H1 (cell line): ENCODE data around the gene SNED1. TPM values are rescaled to one million over a fixed set of nuclear protein-coding genes. Genes with fewer than 3 reads are reported as not detected.

Experiments used
- CTCF ChIA-PET: fragments of 300-600 bp; sonication (Branson Sonifier 250); formaldehyde crosslinking; loops from one replicate; lab custom pipeline; 2021; ENCODE audit not compliant: partially characterized antibody; lab: Charles Lee
- POLR2A ChIA-PET: fragments of 300-600 bp; sonication (Branson Sonifier 250); formaldehyde crosslinking; loops from one replicate; lab custom pipeline; 2021; ENCODE audit warnings: inconsistent platforms; ENCODE audit not compliant: partially characterized antibody; lab: Charles Lee
- DNase-seq, 2 experiments: peaks; one replicate each; pipeline versions ENCODE4 v3.0.0 to v3.0.0-alpha.2; 2010 to 2022; ENCODE audit warnings: low spot score in 2 of 2, low read depth in 1 of 2, mixed read lengths in 1 of 2
- FAIRE-seq: peaks from 2 replicates; lab custom pipeline; 2011; peaks lifted over from hg19 to GRCh38; lab: Jason Lieb, UNC
- H2AFZ ChIP-seq: 2 replicates; pipeline ENCODE4 v1.8.1; 2012; ENCODE audit warnings: low read length, inconsistent platforms
- H2AK5ac ChIP-seq: 2 replicates; pipeline ENCODE4 v1.6.1; 2013; ENCODE audit warnings: low read depth, low read length
- H2BK120ac ChIP-seq: replicated peaks from 2 replicates; pipeline ENCODE3; 2013; ENCODE audit warnings: low read depth, low read length, inconsistent platforms
- H2BK12ac ChIP-seq: 2 replicates; pipeline ENCODE4 v1.6.1; 2013; ENCODE audit warnings: low read depth, low read length
- H2BK15ac ChIP-seq: 2 replicates; pipeline ENCODE4 v1.6.1; 2013; ENCODE audit warnings: low read length
- H2BK20ac ChIP-seq: 2 replicates; pipeline ENCODE4 v1.6.1; 2013; ENCODE audit warnings: low read length
- H2BK5ac ChIP-seq: 2 replicates; pipeline ENCODE4 v1.6.1; 2013; ENCODE audit warnings: low read depth, low read length
- H3K14ac ChIP-seq: 2 replicates; pipeline ENCODE4 v1.6.1; 2013; ENCODE audit warnings: inconsistent platforms; ENCODE audit not compliant: insufficient read length
- H3K18ac ChIP-seq: 2 replicates; pipeline ENCODE4 v1.6.1; 2013; ENCODE audit warnings: low read length; ENCODE audit errors: extremely low read depth
- H3K23ac ChIP-seq: 2 replicates; pipeline ENCODE4 v1.6.1; 2013; ENCODE audit warnings: inconsistent platforms; ENCODE audit not compliant: insufficient read length
- H3K23me2 ChIP-seq: 2 replicates; pipeline ENCODE4 v1.6.1; 2013; ENCODE audit warnings: low read depth, low read length
- H3K27ac ChIP-seq: 2 replicates; pipeline ENCODE4 v1.6.1; 2011; ENCODE audit warnings: low read depth, low read length, inconsistent platforms
- H3K27me3 ChIP-seq, 4 experiments: replicated peaks in 1 of 4; 1 replicate in 1 of 4; 2 replicates in 3 of 4; pipeline versions ENCODE4 v1.6.1 to v1.8.1; 2011 to 2013; ENCODE audit warnings: low read length in 3 of 4, mild to moderate bottlenecking in 3 of 4, inconsistent platforms in 2 of 4, mixed read lengths in 2 of 4, moderate library complexity in 1 of 4; ENCODE audit not compliant: control insufficient read depth in 3 of 4, insufficient read depth in 3 of 4; ENCODE audit errors: extremely low read depth in 1 of 4
- H3K36me3 ChIP-seq, 4 experiments: 2 replicates each; pipeline versions ENCODE4 v1.6.1 to v1.8.1; 2011 to 2013; ENCODE audit warnings: mild to moderate bottlenecking in 4 of 4, low read length in 3 of 4, moderate library complexity in 2 of 4, control low read depth in 1 of 4, inconsistent platforms in 1 of 4; ENCODE audit not compliant: insufficient read depth in 4 of 4, control insufficient read depth in 2 of 4
- H3K4ac ChIP-seq: replicated peaks from 2 replicates; pipeline ENCODE3; 2013; ENCODE audit warnings: low read length, low read depth, mixed read lengths, inconsistent platforms; ENCODE audit not compliant: insufficient read length
- H3K4me1 ChIP-seq, 4 experiments: replicated peaks in 1 of 4; 1 replicate in 1 of 4; 2 replicates in 3 of 4; pipeline versions ENCODE4 v1.6.1 to v1.8.1; 2011 to 2013; ENCODE audit warnings: low read length in 3 of 4, inconsistent platforms in 2 of 4, mixed read lengths in 1 of 4; ENCODE audit not compliant: insufficient read depth in 4 of 4, control insufficient read depth in 3 of 4
- H3K4me2 ChIP-seq, 2 experiments: 2 replicates each; pipeline versions ENCODE4 v1.6.1 to v1.8.1; 2011 to 2013; ENCODE audit warnings: low read depth in 2 of 2, low read length in 2 of 2, control low read depth in 1 of 2, inconsistent platforms in 1 of 2, mild to moderate bottlenecking in 1 of 2; ENCODE audit not compliant: insufficient read depth in 1 of 2
- H3K4me3 ChIP-seq, 4 experiments: fragments of 200-600, 300-600 bp in 1 of 4; sonication (generic), shearing (Covaris generic), sonication (Bioruptor Twin) in 1 of 4; 2 replicates each; pipeline versions ENCODE4 v1.5.1 to v1.8.1; 2011 to 2016; ENCODE audit warnings: low read length in 4 of 4, low read depth in 3 of 4, control low read depth in 2 of 4, inconsistent platforms in 2 of 4, mild to moderate bottlenecking in 2 of 4, mixed read lengths in 1 of 4, moderate library complexity in 1 of 4; ENCODE audit not compliant: insufficient read depth in 2 of 4; ENCODE audit errors: extremely low read depth in 1 of 4
- H3K56ac ChIP-seq: replicated peaks from 2 replicates; pipeline ENCODE3; 2013; ENCODE audit warnings: low read depth, mild to moderate bottlenecking, mixed read lengths, low read length, inconsistent platforms; ENCODE audit not compliant: insufficient read length
- H3K79me1 ChIP-seq: 2 replicates; pipeline ENCODE4 v1.6.1; 2013; ENCODE audit warnings: low read depth, low read length, control low read depth
- H3K79me2 ChIP-seq, 2 experiments: 2 replicates each; pipeline versions ENCODE4 v1.6.1 to v1.8.1; 2012 to 2013; ENCODE audit warnings: low read length in 2 of 2, mild to moderate bottlenecking in 2 of 2, inconsistent platforms in 1 of 2; ENCODE audit not compliant: insufficient read depth in 2 of 2, control insufficient read depth in 1 of 2
- H3K9ac ChIP-seq, 4 experiments: replicated peaks in 1 of 4; 1 replicate in 1 of 4; 2 replicates in 3 of 4; pipeline versions ENCODE4 v1.6.1 to v1.8.1; 2011 to 2013; ENCODE audit warnings: low read depth in 3 of 4, low read length in 3 of 4, control low read depth in 2 of 4, mild to moderate bottlenecking in 2 of 4, moderate library complexity in 2 of 4, inconsistent platforms in 1 of 4; ENCODE audit errors: extremely low read depth in 1 of 4
- H3K9me3 ChIP-seq, 2 experiments: 2 replicates each; pipeline versions ENCODE4 v1.6.1 to v1.8.1; 2012 to 2013; ENCODE audit warnings: mild to moderate bottlenecking in 2 of 2, moderate library complexity in 2 of 2, control low read depth in 1 of 2, inconsistent platforms in 1 of 2, low read depth in 1 of 2, low read length in 1 of 2, mixed read lengths in 1 of 2; ENCODE audit not compliant: insufficient read depth in 2 of 2
- H4K20me1 ChIP-seq, 2 experiments: replicated peaks in 1 of 2; 2 replicates each; pipeline versions ENCODE3 to v1.8.1; 2011 to 2013; ENCODE audit warnings: inconsistent platforms in 2 of 2, low read length in 2 of 2, mild to moderate bottlenecking in 1 of 2; ENCODE audit not compliant: insufficient read depth in 2 of 2, control insufficient read depth in 1 of 2
- H4K5ac ChIP-seq: 2 replicates; pipeline ENCODE4 v1.6.1; 2013; ENCODE audit warnings: low read length, low read depth, mixed read lengths, inconsistent platforms; ENCODE audit not compliant: insufficient read length
- H4K8ac ChIP-seq: 2 replicates; pipeline ENCODE4 v1.8.0; 2013; ENCODE audit warnings: mild to moderate bottlenecking, moderate library complexity, low read length, inconsistent platforms; ENCODE audit not compliant: insufficient read depth; ENCODE audit errors: extremely low read depth
- H4K91ac ChIP-seq: replicated peaks from 2 replicates; pipeline ENCODE3; 2013; ENCODE audit warnings: low read length, mixed read lengths, inconsistent platforms; ENCODE audit not compliant: insufficient read length
- E2F6 ChIP-seq: IDR thresholded peaks from 2 replicates; pipeline ENCODE4 v1.6.1; 2012; ENCODE audit warnings: inconsistent platforms
- JUND ChIP-seq: IDR thresholded peaks from 2 replicates; pipeline ENCODE4 v1.6.1; 2011; ENCODE audit warnings: mild to moderate bottlenecking, improper control_type of control experiment, low read length
- KDM4A ChIP-seq: IDR thresholded peaks from one replicate; pipeline ENCODE4 v1.7.1; 2012; ENCODE audit warnings: low read depth, mild to moderate bottlenecking, moderate library complexity, low read length, inconsistent platforms; ENCODE audit not compliant: severe bottlenecking
- NANOG ChIP-seq: IDR thresholded peaks from 2 replicates; pipeline ENCODE4 v1.6.1; 2011; ENCODE audit warnings: low read length, low read depth, mild to moderate bottlenecking, inconsistent platforms; ENCODE audit not compliant: insufficient read depth, poor library complexity, severe bottlenecking
- POLR2A ChIP-seq, 2 experiments: IDR thresholded peaks; 1 replicate in 1 of 2; 2 replicates in 1 of 2; pipeline ENCODE4 v1.6.1; 2011; ENCODE audit warnings: low read depth in 2 of 2, low read length in 2 of 2, mild to moderate bottlenecking in 2 of 2; ENCODE audit errors: control extremely low read depth in 1 of 2
- SP2 ChIP-seq: IDR thresholded peaks from 2 replicates; pipeline ENCODE4 v1.6.1; 2012; ENCODE audit warnings: mild to moderate bottlenecking, low read length, inconsistent platforms
- SRF ChIP-seq: IDR thresholded peaks from 2 replicates; pipeline ENCODE4 v1.6.1; 2011; ENCODE audit warnings: mild to moderate bottlenecking, low read depth, low read length, moderate library complexity
- TEAD4 ChIP-seq: IDR thresholded peaks from 2 replicates; pipeline ENCODE4 v1.6.1; 2012; ENCODE audit warnings: low read depth, low read length, inconsistent platforms, mixed read lengths
- USF2 ChIP-seq: IDR thresholded peaks from 2 replicates; pipeline ENCODE4 v1.6.1; 2011; ENCODE audit warnings: low read length, improper control_type of control experiment
- WGBS, 2 experiments: shearing (Covaris generic) in 1 of 2; methylation state at CpG; one replicate each; pipeline versions ENCODE4 v1.1.6 to v1.1.7; 2013 to 2015; ENCODE audit warnings: low lambda C conversion rate in 2 of 2, mixed read lengths in 2 of 2, inconsistent platforms in 1 of 2, low coverage in 1 of 2, missing lambda C conversion rate in 1 of 2; ENCODE audit not compliant: insufficient replicate concordance in 2 of 2, insufficient coverage in 1 of 2, insufficient read length in 1 of 2; ENCODE audit errors: extremely low coverage in 1 of 2, missing lambda C conversion rate in 1 of 2; 5-methylcytosine and 5-hydroxymethylcytosine counted together
- polyA plus RNA-seq, 7 experiments: library from polyadenylated mRNA; depleted of rRNA in 3 of 7; stranded (reverse) in 5 of 7; unstranded in 2 of 7; fragments of >200 nt in 5 of 7; fragments of 200-250 nt in 2 of 7; gene quantifications; 1 replicate in 5 of 7; 2 replicates in 1 of 7; 4 replicates in 1 of 7; pipeline versions ENCODE4 v1.2.1 to v1.2.3, GENCODE V29; 2011 to 2013; ENCODE audit warnings: missing spikeins in 2 of 7, mixed read lengths in 2 of 7
- total RNA-seq: library from RNA; stranded (reverse); fragmentation: NEBNext Ultra II Directional; extraction: Animal tissue kit (Norgen Biotek cat#: 25700); gene quantifications from 2 replicates; pipeline ENCODE4 v1.2.1, GENCODE V29; 2021

SNED1 gene
- total and polyA plus RNA-seq, 2 of the 8 experiments (the other 6 are each of a cell fraction or from before 2014, with no cell fraction given): 1.9 TPM

- Histone ChIP-seq H3K4ac (no peak overlapping the region), H3K4me3 (no peak overlapping the region), H3K27ac (no peak overlapping the region), H2BK15ac (no peak overlapping the region), H3K18ac (no peak overlapping the region), H2AK5ac (no peak overlapping the region), H2AFZ (no peak overlapping the region), H3K23ac (no peak overlapping the region), H4K20me1 (peaks cover 0 to 1% of the 10 kb centered on the region in 2 experiments), H3K36me3 (peaks cover 0 to 17% (median 6%) of the 10 kb centered on the region in 4 experiments; a peak in 6 of 8 replicates), H3K4me2 (no peak overlapping the region), H2BK120ac (no peak overlapping the region), H4K8ac (no peak overlapping the region), H4K91ac (no peak overlapping the region), H3K56ac (no peak overlapping the region), H3K79me2 (no peaks in the 10 kb centered on the region), H2BK12ac (no peak overlapping the region), H3K4me1 (no peaks in the 10 kb centered on the region), H3K27me3 (no peaks in the 10 kb centered on the region), H3K23me2 (no peaks in the 10 kb centered on the region), H4K5ac (no peak overlapping the region), H3K9ac (no peak overlapping the region), H3K79me1 (no peaks in the 10 kb centered on the region)
- ChIA-PET CTCF (no interaction called here), POLR2A (interaction anchor here (1.0 kb wide), 1 partner anchor 8 kb away, joined by 3 read pairs; no protein-coding TSS in a partner anchor)
- FAIRE-seq: no peak
- no peak for DNase-seq
- 96% methylated on average over 5 of the region's 5 CpGs; no CpG with 5 or more reads in 1 of the 2 experiments for WGBS, 2 experiments
- TF ChIP-seq NANOG (no peak), POLR2A (IDR thresholded peaks at IDR 0.05; ENCODE audit: control extremely low read depth in 1 of 2, low read depth in 2 of 2, low read length in 2 of 2) (no peak), KDM4A (no peak), E2F6 (no peak), TEAD4 (no peak), JUND (no peak), SP2 (no peak), SRF (no peak), USF2 (no peak)
- TF ChIP-seq, all 59 proteins: peak for 0
- H2BK5ac ChIP-seq: no peak overlapping the region
- no peak overlapping the region for H2BK20ac ChIP-seq
- no peak overlapping the region for H3K14ac ChIP-seq
- H3K9me3 ChIP-seq: no peaks in the 10 kb centered on the region
Observed at GRCh38 chr2:241121008-241121407, 122.6 kb downstream of the SNED1 start.
